ENCODE measurements around the gene ADAMTSL4.

Gene ADAMTSL4

GRCh38 chr1:150548632-150549495, at the start of gene ADAMTSL4:
TSS of gene ADAMTSL4 (plus strand) at chr1:150549408. CDS start at chr1:150552289, 2,881 bp downstream.
- no peak for FAIRE-seq

GRCh38 chr1:150505431-150505830, 43.8 kb upstream of the ADAMTSL4 start:
- FAIRE-seq, result no peak

GRCh38 chr1:150507912-150508864, 41.0 kb upstream of the ADAMTSL4 start, which contains the start of gene ECM1:
TSS of gene ECM1 (plus strand) at chr1:150508109. CDS start at chr1:150508210, 101 bp downstream.
- no peak for FAIRE-seq

GRCh38 chr1:150508982-150509381, 40.2 kb upstream of the ADAMTSL4 start:
- FAIRE-seq, result no peak

GRCh38 chr1:150511551-150511950, 37.7 kb upstream of the ADAMTSL4 start:
- no peak for FAIRE-seq

- FAIRE-seq, result no peak
Measured at GRCh38 chr1:150511985-150512660, 37.1 kb upstream of the ADAMTSL4 start.

GRCh38 chr1:150512846-150513245, 36.4 kb upstream of the ADAMTSL4 start:
- no peak for FAIRE-seq

- FAIRE-seq, result no peak
Measured at GRCh38 chr1:150513351-150513791, 35.8 kb upstream of the ADAMTSL4 start.

- FAIRE-seq, result no peak
Measured at GRCh38 chr1:150514260-150514659, 34.9 kb upstream of the ADAMTSL4 start.

- FAIRE-seq, result no peak
Measured at GRCh38 chr1:150514913-150515327, 34.3 kb upstream of the ADAMTSL4 start.

- FAIRE-seq, result no peak
Measured at GRCh38 chr1:150515328-150516049, 33.7 kb upstream of the ADAMTSL4 start, which contains the start of gene FALEC. TSS of gene FALEC (plus strand) at chr1:150515752.

- FAIRE-seq, result no peak
Measured at GRCh38 chr1:150516050-150516591, 33.1 kb upstream of the ADAMTSL4 start.

GRCh38 chr1:150516616-150517015, 32.6 kb upstream of the ADAMTSL4 start:
- FAIRE-seq, result no peak

GRCh38 chr1:150521196-150521968, 27.8 kb upstream of the ADAMTSL4 start:
- no peak for FAIRE-seq

GRCh38 chr1:150525348-150525747, 23.9 kb upstream of the ADAMTSL4 start:
- FAIRE-seq, result no peak

GRCh38 chr1:150528196-150528595, 21.0 kb upstream of the ADAMTSL4 start:
- FAIRE-seq, result no peak

GRCh38 chr1:150529017-150529416, 20.2 kb upstream of the ADAMTSL4 start:
- no peak for FAIRE-seq

GRCh38 chr1:150530491-150531159, 18.6 kb upstream of the ADAMTSL4 start:
- FAIRE-seq, result no peak

- no peak for FAIRE-seq
Measured at GRCh38 chr1:150532860-150533259, 16.3 kb upstream of the ADAMTSL4 start.

- no peak for FAIRE-seq
Measured at GRCh38 chr1:150534002-150534401, 15.2 kb upstream of the ADAMTSL4 start.
